ENCODE measurements around the gene SSH2.

The SSH2 gene

GRCh38 chr17:29828676-29829284 lies 101.2 kb downstream of the SSH2 start:
- no peaks in the 10 kb centered on the region; the same call in 1 of the 2 replicates for H3K79me2 ChIP-seq (ENCODE audit: low read length)
- H3K36me3 ChIP-seq (replicated peaks; ENCODE audit: insufficient read depth, low read length): no peaks in the 10 kb centered on the region
- no peak overlapping the region for H3K4me3 ChIP-seq (ENCODE audit: low read length)
- no peaks in the 10 kb centered on the region for H3F3A ChIP-seq (ENCODE audit: insufficient read depth, low read length)
- no peak overlapping the region for H2AFZ ChIP-seq (ENCODE audit: low read length)
- H4K20me1 ChIP-seq (ENCODE audit: insufficient read depth, low read length): no peaks in the 10 kb centered on the region
- no peak overlapping the region for H3K27ac ChIP-seq (ENCODE audit: low read length)
- H3K9me2 ChIP-seq (replicated peaks; ENCODE audit: insufficient read depth, low read length): no peaks in the 10 kb centered on the region
- no peaks in the 10 kb centered on the region for H3K9me3 ChIP-seq (replicated peaks; ENCODE audit: insufficient read depth, low read length)
- no peak overlapping the region for H3K4me2 ChIP-seq (ENCODE audit: low read depth, low read length)
- TF ChIP-seq EZH2 (optimal IDR thresholded peaks at IDR 0.05; ENCODE audit: low read depth, low read length) (no peak), EZH2phosphoT487 (IDR thresholded peaks at IDR 0.05; ENCODE audit: low read length) (no peak)
- TF ChIP-seq, protein P1, sequence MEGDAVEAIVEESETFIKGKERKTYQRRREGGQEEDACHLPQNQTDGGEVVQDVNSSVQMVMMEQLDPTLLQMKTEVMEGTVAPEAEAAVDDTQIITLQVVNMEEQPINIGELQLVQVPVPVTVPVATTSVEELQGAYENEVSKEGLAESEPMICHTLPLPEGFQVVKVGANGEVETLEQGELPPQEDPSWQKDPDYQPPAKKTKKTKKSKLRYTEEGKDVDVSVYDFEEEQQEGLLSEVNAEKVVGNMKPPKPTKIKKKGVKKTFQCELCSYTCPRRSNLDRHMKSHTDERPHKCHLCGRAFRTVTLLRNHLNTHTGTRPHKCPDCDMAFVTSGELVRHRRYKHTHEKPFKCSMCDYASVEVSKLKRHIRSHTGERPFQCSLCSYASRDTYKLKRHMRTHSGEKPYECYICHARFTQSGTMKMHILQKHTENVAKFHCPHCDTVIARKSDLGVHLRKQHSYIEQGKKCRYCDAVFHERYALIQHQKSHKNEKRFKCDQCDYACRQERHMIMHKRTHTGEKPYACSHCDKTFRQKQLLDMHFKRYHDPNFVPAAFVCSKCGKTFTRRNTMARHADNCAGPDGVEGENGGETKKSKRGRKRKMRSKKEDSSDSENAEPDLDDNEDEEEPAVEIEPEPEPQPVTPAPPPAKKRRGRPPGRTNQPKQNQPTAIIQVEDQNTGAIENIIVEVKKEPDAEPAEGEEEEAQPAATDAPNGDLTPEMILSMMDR (IDR thresholded peaks at IDR 0.05; ENCODE audit: low read length): no peak
- no peaks in the 10 kb centered on the region for H3K27me3 ChIP-seq (replicated peaks; ENCODE audit: insufficient read depth, low read length)
- no peak overlapping the region for H3K9ac ChIP-seq (ENCODE audit: low read length)
- H3K4me1 ChIP-seq (ENCODE audit: low read length): no peaks in the 10 kb centered on the region
- no peak for DNase-seq

- Histone ChIP-seq H3K27ac (ENCODE audit: low read length) (no peak overlapping the region), H3K9ac (ENCODE audit: low read length) (no peak overlapping the region), H3K4me1 (ENCODE audit: low read length) (no peaks in the 10 kb centered on the region), H3K36me3 (replicated peaks; ENCODE audit: insufficient read depth, low read length) (no peaks in the 10 kb centered on the region), H3K9me2 (replicated peaks; ENCODE audit: insufficient read depth, low read length) (no peaks in the 10 kb centered on the region), H3K79me2 (ENCODE audit: low read length) (no peaks in the 10 kb centered on the region; the same call in 1 of the 2 replicates), H3K4me3 (ENCODE audit: low read length) (no peak overlapping the region), H3F3A (ENCODE audit: insufficient read depth, low read length) (no peaks in the 10 kb centered on the region), H3K9me3 (replicated peaks; ENCODE audit: insufficient read depth, low read length) (no peaks in the 10 kb centered on the region), H3K27me3 (replicated peaks; ENCODE audit: insufficient read depth, low read length) (no peaks in the 10 kb centered on the region), H4K20me1 (ENCODE audit: insufficient read depth, low read length) (no peaks in the 10 kb centered on the region), H2AFZ (ENCODE audit: low read length) (no peak overlapping the region), H3K4me2 (ENCODE audit: low read depth, low read length) (no peak overlapping the region)
- TF ChIP-seq EZH2phosphoT487 (IDR thresholded peaks at IDR 0.05; ENCODE audit: low read length) (no peak), EZH2 (optimal IDR thresholded peaks at IDR 0.05; ENCODE audit: low read depth, low read length) (no peak)
- TF ChIP-seq, protein P1 (IDR thresholded peaks at IDR 0.05; ENCODE audit: low read length): no peak
- no peak for DNase-seq
Measured at GRCh38 chr17:29827179-29827578, 102.8 kb downstream of the SSH2 start.

DNA sequence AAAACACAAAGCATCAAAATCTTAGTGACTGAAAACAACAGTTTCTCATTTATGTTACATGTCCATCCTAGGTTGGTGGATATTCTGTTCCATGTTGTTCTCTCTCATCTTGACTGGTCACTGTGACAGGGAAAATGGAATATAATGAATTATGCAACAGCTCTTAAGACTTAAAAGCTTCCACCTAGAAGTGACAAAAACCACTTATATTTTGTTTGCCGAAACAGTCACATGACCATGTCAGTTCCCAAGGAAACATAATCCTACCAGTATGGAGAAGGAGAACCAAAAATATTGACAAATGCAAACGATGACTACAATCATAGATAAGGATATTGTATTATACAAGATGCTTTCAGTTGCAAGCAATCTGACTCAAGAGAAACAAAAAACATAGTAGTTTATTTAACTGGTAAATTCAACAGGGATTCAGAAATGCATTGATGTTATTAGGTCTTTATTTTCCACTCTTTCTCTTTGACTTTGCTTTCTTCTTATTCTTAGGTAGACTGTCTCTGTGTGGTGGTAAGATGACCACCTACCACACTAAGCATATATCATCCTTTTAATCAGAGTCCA lies 103.8 kb downstream of the SSH2 start:
- Histone ChIP-seq H3K27me3 (replicated peaks; ENCODE audit: insufficient read depth, low read length) (no peaks in the 10 kb centered on the region), H3F3A (ENCODE audit: insufficient read depth, low read length) (no peaks in the 10 kb centered on the region), H3K4me1 (ENCODE audit: low read length) (no peaks in the 10 kb centered on the region), H3K9ac (ENCODE audit: low read length) (no peak overlapping the region), H3K9me2 (replicated peaks; ENCODE audit: insufficient read depth, low read length) (no peaks in the 10 kb centered on the region), H3K79me2 (ENCODE audit: low read length) (no peaks in the 10 kb centered on the region; the same call in 1 of the 2 replicates), H3K9me3 (replicated peaks; ENCODE audit: insufficient read depth, low read length) (no peaks in the 10 kb centered on the region), H4K20me1 (ENCODE audit: insufficient read depth, low read length) (no peaks in the 10 kb centered on the region), H3K36me3 (replicated peaks; ENCODE audit: insufficient read depth, low read length) (no peaks in the 10 kb centered on the region), H3K4me2 (ENCODE audit: low read depth, low read length) (no peak overlapping the region), H3K4me3 (ENCODE audit: low read length) (no peak overlapping the region), H2AFZ (ENCODE audit: low read length) (no peak overlapping the region), H3K27ac (ENCODE audit: low read length) (no peak overlapping the region)
- TF ChIP-seq EZH2phosphoT487 (IDR thresholded peaks at IDR 0.05; ENCODE audit: low read length): no peak
- TF ChIP-seq, protein P1 (IDR thresholded peaks at IDR 0.05; ENCODE audit: low read length): no peak
- no peak for TF ChIP-seq EZH2 (optimal IDR thresholded peaks at IDR 0.05; ENCODE audit: low read depth, low read length)
- no peak for DNase-seq
